Suprapubic skin (tissue), 3 donors: ENCODE data around the gene POLA2.

ENCODE experiments used
- POLR2AphosphoS5 ChIP-seq, 3 donors: sonication (generic); formaldehyde crosslinking; IDR thresholded peaks; one replicate each; pipeline ENCODE4 v1.6.1; 2017; ENCODE audit warnings: antibody characterized with exemption in 3 of 3
- TF ChIP-seq, protein P1 (sequence below), 2 donors: fragments of 200-600 bp in 1 of 2; fragments of 450-650 bp in 1 of 2; sonication (generic) in 1 of 2; IDR thresholded peaks; one replicate each; pipeline ENCODE4 v1.5.1; 2016 to 2019; ENCODE audit warnings: antibody characterized with exemption in 2 of 2, mild to moderate bottlenecking in 1 of 2, moderate library complexity in 1 of 2

GRCh38 chr11:65224930-65225278, 36.9 kb upstream of the POLA2 start:
- TF ChIP-seq POLR2AphosphoS5 (IDR thresholded peaks at IDR 0.05) = no peak
- TF ChIP-seq, protein P1, sequence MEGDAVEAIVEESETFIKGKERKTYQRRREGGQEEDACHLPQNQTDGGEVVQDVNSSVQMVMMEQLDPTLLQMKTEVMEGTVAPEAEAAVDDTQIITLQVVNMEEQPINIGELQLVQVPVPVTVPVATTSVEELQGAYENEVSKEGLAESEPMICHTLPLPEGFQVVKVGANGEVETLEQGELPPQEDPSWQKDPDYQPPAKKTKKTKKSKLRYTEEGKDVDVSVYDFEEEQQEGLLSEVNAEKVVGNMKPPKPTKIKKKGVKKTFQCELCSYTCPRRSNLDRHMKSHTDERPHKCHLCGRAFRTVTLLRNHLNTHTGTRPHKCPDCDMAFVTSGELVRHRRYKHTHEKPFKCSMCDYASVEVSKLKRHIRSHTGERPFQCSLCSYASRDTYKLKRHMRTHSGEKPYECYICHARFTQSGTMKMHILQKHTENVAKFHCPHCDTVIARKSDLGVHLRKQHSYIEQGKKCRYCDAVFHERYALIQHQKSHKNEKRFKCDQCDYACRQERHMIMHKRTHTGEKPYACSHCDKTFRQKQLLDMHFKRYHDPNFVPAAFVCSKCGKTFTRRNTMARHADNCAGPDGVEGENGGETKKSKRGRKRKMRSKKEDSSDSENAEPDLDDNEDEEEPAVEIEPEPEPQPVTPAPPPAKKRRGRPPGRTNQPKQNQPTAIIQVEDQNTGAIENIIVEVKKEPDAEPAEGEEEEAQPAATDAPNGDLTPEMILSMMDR (IDR thresholded peaks at IDR 0.05) = no peak
